DMS53 treated with DMSO at 0.1 percent for 48 hours (cell line): ENCODE results near the gene GNB2.
"Not testable (repeated sequence)": the region's sequence is repeated elsewhere in the genome, so short reads cannot be mapped to it uniquely, and the experiment has no call there.

Experiments used
- DNase-seq: peaks from one replicate; lab custom pipeline; 2025; ENCODE audit not compliant: unreplicated experiment; lab: John Stamatoyannopoulos, UW

The GNB2 gene

GRCh38 chr7:100662194-100662776 is 11.3 kb upstream of the GNB2 start:
- DNase-seq, result not testable (repeated sequence)

GRCh38 chr7:100665168-100665726 is 8.3 kb upstream of the GNB2 start:
- DNase-seq, result no peak

DNA sequence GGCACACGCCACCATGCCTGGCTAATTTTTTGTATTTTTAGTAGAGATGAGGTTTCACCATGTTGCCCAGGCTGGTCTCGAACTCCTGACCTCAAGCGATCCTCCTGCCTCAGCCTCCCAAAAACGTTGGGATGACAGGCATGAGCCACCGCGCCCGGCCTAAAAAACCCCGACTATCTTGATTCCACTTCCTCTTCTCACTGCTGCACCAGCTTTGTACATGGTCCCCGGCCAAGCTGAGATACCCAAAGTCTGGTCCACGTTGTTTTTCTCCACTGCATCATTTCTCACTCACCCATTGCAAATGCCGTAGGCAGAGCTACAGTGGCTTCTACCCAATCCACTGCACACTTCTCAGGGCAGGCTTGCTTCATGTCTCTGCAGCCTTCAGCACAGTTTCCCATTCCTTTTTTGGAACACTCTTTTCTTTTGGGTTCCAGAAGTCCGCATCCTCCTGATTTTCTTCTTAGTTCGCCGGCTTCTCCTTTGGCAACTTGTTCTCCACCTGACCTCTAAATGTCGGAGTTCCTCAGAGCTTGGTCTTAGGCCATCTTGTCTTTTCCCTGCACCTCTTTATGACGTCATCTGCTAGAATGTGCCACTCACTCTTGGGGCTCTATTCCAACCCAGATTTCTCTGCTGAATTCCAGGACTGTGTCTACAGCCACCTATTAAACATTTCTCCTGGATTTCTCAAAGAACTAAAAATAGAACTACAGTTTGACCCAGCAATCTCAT is 6.0 kb upstream of the GNB2 start:
- DNase-seq, result no peak

DNA sequence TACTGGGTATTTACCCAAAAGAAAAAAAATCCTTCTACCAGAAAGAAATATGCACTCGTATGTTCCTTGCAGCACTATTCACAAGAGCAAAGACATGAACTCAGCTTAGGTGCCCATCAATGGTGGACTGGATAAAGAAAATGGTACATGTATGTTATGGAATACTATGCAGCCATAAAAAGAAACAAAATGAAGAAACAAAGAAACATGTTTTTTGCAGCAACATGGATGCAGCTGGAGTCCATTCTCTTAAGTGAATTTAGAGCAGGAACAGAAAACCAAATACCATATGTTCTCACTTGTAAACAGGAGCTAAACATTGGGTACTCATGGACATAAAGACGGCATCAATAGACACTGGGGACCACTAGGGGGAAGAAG is 5.5 kb upstream of the GNB2 start:
- DNase-seq, result no peak

DNA sequence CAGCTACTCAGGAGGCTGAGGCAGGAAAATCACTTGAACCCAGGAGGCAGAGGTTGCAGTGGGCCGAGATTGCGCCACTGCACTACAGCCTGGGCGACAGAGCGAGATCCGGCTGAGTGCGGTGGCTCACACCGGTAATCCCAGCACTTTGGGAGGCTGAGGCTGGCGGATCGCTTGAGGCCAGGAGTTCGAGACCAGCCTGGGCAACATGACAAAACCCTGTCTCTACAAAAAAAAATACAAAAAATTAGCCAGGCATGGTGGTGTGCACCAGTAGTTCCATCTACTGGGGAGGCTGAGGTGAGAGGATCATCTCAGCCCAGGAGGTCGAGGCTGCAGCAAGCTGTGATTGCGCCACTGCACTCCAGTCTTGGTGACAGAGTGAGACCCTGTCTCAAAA is 4.4 kb upstream of the GNB2 start:
- not testable (repeated sequence) for DNase-seq

DNA sequence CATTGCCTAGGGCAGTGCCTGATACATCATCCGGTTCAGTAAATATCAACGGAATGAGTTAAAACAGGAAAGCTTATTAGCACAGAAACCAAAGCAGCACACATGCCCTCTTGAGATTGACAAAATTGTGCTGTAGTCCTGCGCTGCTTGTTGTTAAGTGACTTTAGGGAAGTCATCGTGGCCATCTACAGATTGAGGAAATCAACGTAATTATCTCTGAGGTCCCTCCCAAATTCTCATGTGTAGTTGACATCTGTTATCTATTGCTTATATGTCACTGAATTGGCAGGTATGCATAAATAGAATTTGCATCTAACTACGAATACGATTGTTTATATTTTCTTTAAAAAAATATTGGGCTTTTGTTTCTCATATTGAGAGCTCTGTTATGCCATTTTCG is 3.5 kb upstream of the GNB2 start:
- no peak for DNase-seq

DNA sequence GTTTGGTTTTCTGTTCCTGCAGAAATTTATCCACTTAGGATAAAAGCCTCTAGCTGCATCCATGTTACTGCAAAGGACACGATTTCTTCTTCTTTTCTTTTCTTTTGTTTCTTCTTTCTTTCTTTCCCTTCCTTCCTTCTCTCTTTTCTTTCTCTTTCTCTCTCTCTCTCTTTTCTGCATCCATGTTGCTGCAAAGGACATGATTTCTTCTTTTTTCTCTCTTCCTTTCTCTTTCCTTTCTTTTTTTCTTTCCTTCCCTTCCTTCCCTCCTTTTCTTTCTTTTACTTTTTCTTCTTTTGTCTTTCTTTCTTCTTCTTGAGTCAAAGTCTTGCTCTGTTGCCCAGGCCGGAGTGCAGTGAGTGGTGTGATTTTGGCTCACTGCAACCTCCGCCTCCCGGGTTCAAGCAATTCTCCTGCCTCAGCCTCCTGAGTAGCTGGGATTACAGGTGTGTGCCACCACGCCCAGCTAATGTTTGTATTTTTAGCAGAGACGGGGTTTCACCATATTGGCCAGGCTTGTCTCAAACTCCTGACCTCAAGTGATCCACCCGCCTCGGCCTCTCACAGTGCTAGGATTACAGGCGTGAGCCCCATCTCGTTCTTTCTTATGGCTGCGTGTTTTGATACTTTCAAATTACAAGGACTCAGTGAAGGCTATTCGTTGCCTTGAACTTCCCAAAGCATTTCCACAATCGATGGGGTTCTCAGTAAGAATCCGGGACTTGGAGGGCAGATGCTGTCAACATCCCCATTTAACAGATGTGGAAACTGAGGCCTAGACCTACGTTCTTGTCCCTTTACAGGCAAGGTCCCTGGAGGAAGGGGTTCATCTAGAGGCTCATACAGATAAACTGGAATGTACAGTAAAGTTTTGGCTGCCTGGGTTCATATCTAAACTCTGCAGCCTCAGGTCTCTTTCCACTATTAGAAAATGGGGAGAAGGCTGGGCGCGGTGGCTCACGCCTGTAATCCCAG is 1.9 kb upstream of the GNB2 start:
- DNase-seq, result no peak

DNA sequence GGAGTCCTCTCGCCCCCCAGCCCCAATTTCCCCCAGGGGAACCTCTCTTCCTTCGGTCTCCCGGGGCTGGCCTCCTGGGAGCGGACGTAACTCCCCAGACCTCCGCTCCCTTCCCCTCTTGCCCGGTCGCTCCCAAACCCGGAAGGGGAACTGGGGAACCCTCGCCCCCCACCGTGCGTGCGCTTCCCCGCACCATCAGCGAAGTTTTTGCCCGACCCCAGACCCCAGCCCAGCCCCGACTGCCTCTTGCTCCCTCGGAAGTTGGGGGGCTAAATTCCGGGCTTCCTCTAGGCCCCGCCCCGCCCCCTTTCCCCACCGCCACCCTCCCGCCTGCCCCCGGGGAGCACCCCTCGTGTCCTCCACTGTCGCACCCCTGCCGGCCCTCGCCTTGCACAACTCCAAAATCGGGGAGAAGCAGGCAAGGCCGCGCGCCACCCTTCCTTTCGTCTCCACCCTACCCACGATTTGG is 436 bp downstream of the GNB2 start:
- peak; percentile 65 for DNase-seq

DNA sequence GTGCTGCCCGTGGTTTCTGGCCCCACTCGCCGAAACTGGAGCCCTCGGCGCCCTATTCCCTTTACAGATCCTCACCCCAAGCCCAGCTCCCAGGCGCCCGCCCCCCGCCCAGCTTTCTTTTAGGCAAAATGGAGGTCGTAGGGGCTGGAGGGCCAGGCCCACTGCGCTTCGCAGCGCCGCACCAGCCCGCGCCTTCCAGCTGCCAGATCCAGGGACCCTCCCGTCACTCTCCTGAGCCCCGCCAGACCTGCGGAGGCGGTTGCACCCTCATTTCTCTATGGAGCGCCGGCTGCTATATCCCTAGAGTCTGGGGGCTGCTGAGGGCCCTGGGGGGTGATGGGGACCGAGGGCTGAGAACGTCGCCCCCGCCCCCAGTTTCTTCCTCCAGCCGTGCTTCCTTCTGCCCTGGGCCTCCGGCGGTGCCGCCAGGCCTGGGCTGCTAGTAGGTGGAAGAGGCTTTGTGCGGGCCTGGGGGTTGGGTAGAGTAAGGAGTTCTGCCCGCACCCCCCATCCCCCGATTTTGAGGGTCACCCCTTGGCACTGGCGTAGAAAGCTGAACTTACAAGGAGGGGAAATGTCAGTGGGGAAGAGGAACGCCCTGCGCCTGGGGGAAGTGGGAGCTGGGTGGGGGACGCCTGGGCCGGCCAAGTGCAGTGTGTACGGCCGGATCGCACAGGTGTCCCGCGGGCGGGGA is 1.0 kb downstream of the GNB2 start:
- DNase-seq, result peak; percentile 24

- no peak for DNase-seq
Measured at GRCh38 chr7:100675105-100675451, 1.5 kb downstream of the GNB2 start.

- no peak for DNase-seq
Measured at GRCh38 chr7:100675581-100676350, 2.2 kb downstream of the GNB2 start.

GRCh38 chr7:100676501-100677306 is 3.2 kb downstream of the GNB2 start:
- DNase-seq, result no peak

- no peak for DNase-seq
Measured at GRCh38 chr7:100677308-100678267, 4.0 kb downstream of the GNB2 start.

- no peak for DNase-seq
Measured at GRCh38 chr7:100678291-100678984, 4.9 kb downstream of the GNB2 start.

GRCh38 chr7:100679129-100679926 is 5.8 kb downstream of the GNB2 start:
- no peak for DNase-seq

DNA sequence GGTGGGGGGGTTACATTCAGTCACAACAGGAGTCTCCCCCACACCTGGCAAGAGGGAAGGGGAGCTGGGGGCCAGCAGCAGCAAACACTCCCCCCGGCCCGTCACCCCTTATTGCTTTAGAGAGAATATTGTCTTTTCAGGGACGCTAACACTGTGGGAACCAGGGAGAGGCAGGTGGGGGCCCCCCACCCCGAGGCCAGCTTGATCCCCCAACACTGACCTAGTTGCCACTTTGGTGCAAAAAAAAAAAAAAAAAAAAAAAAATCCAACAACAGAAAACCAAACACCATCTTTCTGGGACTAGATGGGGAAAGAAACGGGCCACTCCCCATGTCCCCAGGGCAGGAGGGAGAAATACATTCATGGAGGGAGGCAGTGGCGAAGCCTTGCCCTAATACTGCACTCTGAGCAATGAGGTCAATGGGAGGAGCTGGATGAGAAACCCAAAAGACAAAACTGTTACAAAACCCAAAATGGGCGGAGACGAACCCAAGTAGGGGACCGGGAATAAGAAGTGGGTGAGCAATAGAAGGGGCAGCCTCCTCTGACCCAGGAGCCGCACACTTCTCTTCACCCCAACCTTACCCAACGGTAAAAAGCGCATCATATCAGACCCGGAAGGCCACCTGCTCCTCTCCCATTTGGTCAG is 6.5 kb downstream of the GNB2 start:
- DNase-seq, result no peak
